NCI-H2171 (cell line): ENCODE data around the gene ST8SIA4.

Experiments
- DNase-seq: peaks from one replicate; lab custom pipeline; 2025; lab: John Stamatoyannopoulos, UW

Gene ST8SIA4

GRCh38 chr5:100903039-100903887, at the start of gene ST8SIA4:
ST8SIA4 (minus strand) TSS chr5:100903282; CDS start chr5:100902955, 327 bp downstream.
- DNase-seq: no peak

- DNase-seq: no peak
Measured at GRCh38 chr5:100950985-100951384, 47.9 kb upstream of the ST8SIA4 start.

GRCh38 chr5:100913298-100913697, 10.2 kb upstream of the ST8SIA4 start:
- no peak for DNase-seq

- DNase-seq: no peak
Measured at GRCh38 chr5:100909034-100909433, 6.0 kb upstream of the ST8SIA4 start.

- DNase-seq: no peak
Measured at GRCh38 chr5:100905259-100905914, 2.3 kb upstream of the ST8SIA4 start.

GRCh38 chr5:100904259-100904861, 1.3 kb upstream of the ST8SIA4 start:
- no peak for DNase-seq

- no peak for DNase-seq
Measured at GRCh38 chr5:100902440-100903038, 543 bp downstream of the ST8SIA4 start.

- DNase-seq: no peak
Measured at GRCh38 chr5:100901821-100902341, 1.2 kb downstream of the ST8SIA4 start.

GRCh38 chr5:100900796-100901781, 2.0 kb downstream of the ST8SIA4 start:
- no peak for DNase-seq

- DNase-seq: no peak
Measured at GRCh38 chr5:100900142-100900795, 2.8 kb downstream of the ST8SIA4 start.

- no peak for DNase-seq
Measured at GRCh38 chr5:100899675-100900074, 3.4 kb downstream of the ST8SIA4 start.

GRCh38 chr5:100898504-100899346, 4.4 kb downstream of the ST8SIA4 start:
- DNase-seq: no peak

- no peak for DNase-seq
Measured at GRCh38 chr5:100896054-100896453, 7.0 kb downstream of the ST8SIA4 start.

GRCh38 chr5:100890461-100891008, 12.5 kb downstream of the ST8SIA4 start:
- DNase-seq: no peak

GRCh38 chr5:100889896-100890295, 13.2 kb downstream of the ST8SIA4 start:
- no peak for DNase-seq

- no peak for DNase-seq
Measured at GRCh38 chr5:100889165-100889743, 13.8 kb downstream of the ST8SIA4 start.

- no peak for DNase-seq
Measured at GRCh38 chr5:100877274-100877673, 25.8 kb downstream of the ST8SIA4 start.

- no peak for DNase-seq
Measured at GRCh38 chr5:100872408-100873190, 30.5 kb downstream of the ST8SIA4 start.
